Prostate gland (tissue), 2 donors: ENCODE measurements around the gene DEXI.

Experiments used
- POLR2A ChIP-seq: fragments of 450-650 bp; IDR thresholded peaks from one replicate; pipeline ENCODE4 v1.6.1; 2016; ENCODE audit warnings: antibody characterized with exemption, mild to moderate bottlenecking
- POLR2AphosphoS5 ChIP-seq: sonication (generic); formaldehyde crosslinking; IDR thresholded peaks from one replicate; pipeline ENCODE4 v1.6.1; 2017; ENCODE audit warnings: antibody characterized with exemption
- TF ChIP-seq, protein P1 (sequence below), 4 experiments: fragments of 200-600 bp in 2 of 4; fragments of 450-650 bp in 2 of 4; sonication (generic) in 2 of 4; IDR thresholded peaks; 1 replicate in 3 of 4; 2 replicates in 1 of 4; pipeline ENCODE4 v1.5.1; 2016 to 2019; ENCODE audit warnings: antibody characterized with exemption in 4 of 4, mild to moderate bottlenecking in 2 of 4, moderate library complexity in 2 of 4

DNA sequence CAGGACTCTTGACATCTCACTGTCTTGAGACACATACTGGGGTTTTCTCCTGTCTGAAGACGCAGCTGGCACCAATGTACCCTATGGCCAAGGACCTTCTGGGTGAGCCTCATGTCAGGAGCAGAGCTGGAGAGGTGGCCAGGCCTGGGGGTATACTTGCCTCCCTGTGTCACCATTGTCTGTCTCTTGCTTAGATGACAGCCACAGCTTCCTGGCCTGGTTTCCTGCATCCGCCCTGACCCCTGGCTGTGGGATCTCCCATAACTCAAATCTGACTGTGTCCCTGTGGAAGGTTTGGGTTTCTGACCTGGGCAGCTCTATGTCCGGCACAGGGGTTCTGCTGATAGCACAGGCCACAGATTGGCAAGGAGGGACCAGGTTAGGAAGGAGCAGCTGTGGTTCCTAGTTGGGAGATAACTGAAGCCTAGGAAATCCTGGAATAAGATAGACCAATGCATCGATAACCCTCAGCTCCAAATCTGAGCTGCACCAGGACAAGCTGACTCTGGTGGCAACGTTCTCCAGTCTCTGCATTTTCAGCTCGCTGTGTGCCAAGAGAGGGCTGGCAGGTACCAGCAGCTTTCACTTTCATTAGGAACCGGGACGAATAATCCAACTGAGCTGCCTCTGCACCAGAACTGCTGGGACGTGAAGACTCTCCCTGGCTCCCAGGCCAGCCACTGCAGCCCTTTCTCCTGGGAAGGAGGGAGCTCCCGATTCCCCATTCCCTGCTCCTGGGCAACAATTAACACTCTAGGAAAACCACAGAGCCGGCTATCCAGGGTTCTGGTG is 5.0 kb downstream of the DEXI start:
- TF ChIP-seq POLR2AphosphoS5 (peak; percentile 43), POLR2A (no peak)
- TF ChIP-seq, protein P1, sequence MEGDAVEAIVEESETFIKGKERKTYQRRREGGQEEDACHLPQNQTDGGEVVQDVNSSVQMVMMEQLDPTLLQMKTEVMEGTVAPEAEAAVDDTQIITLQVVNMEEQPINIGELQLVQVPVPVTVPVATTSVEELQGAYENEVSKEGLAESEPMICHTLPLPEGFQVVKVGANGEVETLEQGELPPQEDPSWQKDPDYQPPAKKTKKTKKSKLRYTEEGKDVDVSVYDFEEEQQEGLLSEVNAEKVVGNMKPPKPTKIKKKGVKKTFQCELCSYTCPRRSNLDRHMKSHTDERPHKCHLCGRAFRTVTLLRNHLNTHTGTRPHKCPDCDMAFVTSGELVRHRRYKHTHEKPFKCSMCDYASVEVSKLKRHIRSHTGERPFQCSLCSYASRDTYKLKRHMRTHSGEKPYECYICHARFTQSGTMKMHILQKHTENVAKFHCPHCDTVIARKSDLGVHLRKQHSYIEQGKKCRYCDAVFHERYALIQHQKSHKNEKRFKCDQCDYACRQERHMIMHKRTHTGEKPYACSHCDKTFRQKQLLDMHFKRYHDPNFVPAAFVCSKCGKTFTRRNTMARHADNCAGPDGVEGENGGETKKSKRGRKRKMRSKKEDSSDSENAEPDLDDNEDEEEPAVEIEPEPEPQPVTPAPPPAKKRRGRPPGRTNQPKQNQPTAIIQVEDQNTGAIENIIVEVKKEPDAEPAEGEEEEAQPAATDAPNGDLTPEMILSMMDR (IDR thresholded peaks at IDR 0.05), result no peak
